ENCODE results near the gene ANKRD49.

Gene ANKRD49

GRCh38 chr11:94544646-94545263 lies 51.0 kb downstream of the ANKRD49 start:
- DNase-seq, result no peak

- no peak for DNase-seq
These were observed 51.7 kb downstream of the ANKRD49 start for GRCh38 chr11:94545264-94546161.

GRCh38 chr11:94546162-94546470 lies 52.3 kb downstream of the ANKRD49 start:
- DNase-seq, result no peak

GRCh38 chr11:94546886-94547285 lies 53.1 kb downstream of the ANKRD49 start:
- no peak for DNase-seq

- DNase-seq, result no peak
These were observed 55.4 kb downstream of the ANKRD49 start for GRCh38 chr11:94549146-94549545.
